Stomach (tissue), 9 donors: ENCODE results near the gene NME4. TPM values are rescaled to one million over a fixed set of nuclear protein-coding genes. Genes with fewer than 3 reads are reported as not detected.

Experiments
- DNase-seq, 2 donors: peaks; one replicate each; pipeline versions ENCODE4 v3.0.0 to v3.0.0-alpha.2; 2013 to 2019
- H3K27ac ChIP-seq, 5 donors: fragments of 200-600 bp in 4 of 5; sonication (generic) in 4 of 5; one replicate each; pipeline ENCODE4 v1.5.1; 2013 to 2019; ENCODE audit warnings: mild to moderate bottlenecking in 1 of 5, moderate library complexity in 1 of 5
- H3K27me3 ChIP-seq, 3 donors: fragments of 200-600 bp; sonication (generic); one replicate each; pipeline ENCODE4 v1.5.1; 2017 to 2019; ENCODE audit warnings: mixed run types in 1 of 3
- H3K36me3 ChIP-seq, 4 donors: fragments of 200-600 bp; sonication (generic); 1 replicate in 3 of 4; 2 replicates in 1 of 4; pipeline ENCODE4 v1.5.1; 2016 to 2019
- H3K4me1 ChIP-seq, 4 donors: fragments of 200-600 bp; sonication (generic); one replicate each; pipeline ENCODE4 v1.5.1; 2016 to 2019
- H3K4me3 ChIP-seq, 4 donors: fragments of 200-600 bp; sonication (generic) in 3 of 4; one replicate each; pipeline ENCODE4 v1.5.1; 2016 to 2019; ENCODE audit warnings: mild to moderate bottlenecking in 1 of 4
- H3K9me3 ChIP-seq, 4 donors: fragments of 200-600 bp; sonication (generic); one replicate each; pipeline ENCODE4 v1.5.1; 2016 to 2019
- EP300 ChIP-seq: sonication (generic); formaldehyde crosslinking; IDR thresholded peaks from one replicate; pipeline ENCODE4 v1.6.1; 2017; ENCODE audit warnings: antibody characterized with exemption
- POLR2A ChIP-seq, 4 donors: fragments of 450-650 bp; IDR thresholded peaks; one replicate each; pipeline ENCODE4 v1.6.1; 2016; ENCODE audit warnings: antibody characterized with exemption in 4 of 4, control low read depth in 2 of 4, mild to moderate bottlenecking in 1 of 4, moderate library complexity in 1 of 4
- POLR2AphosphoS5 ChIP-seq, 3 donors: sonication (generic); formaldehyde crosslinking; IDR thresholded peaks; one replicate each; pipeline ENCODE4 v1.6.1; 2016; ENCODE audit warnings: antibody characterized with exemption in 3 of 3
- WGBS, 5 donors: extraction: QIAGEN DNeasy Blood & Tissue Kit in 3 of 5; methylation state at CpG; one replicate each; pipeline versions ENCODE4 v1.1.5 to v1.1.7; 2013 to 2018; 5-methylcytosine and 5-hydroxymethylcytosine counted together
- intact Hi-C: fragments of 100-400 bp; cut with DNase I; formaldehyde crosslinking; loops from one replicate; pipeline ENCODE4 v1.15.1; 2023; ENCODE audit warnings: low total_unique reads
- polyA plus RNA-seq, 3 donors: library from polyadenylated mRNA; stranded (reverse); fragments of 200-250 nt; gene quantifications; one replicate each; pipeline ENCODE4 v1.2.3, GENCODE V29; 2013
- total RNA-seq, 5 donors: library from RNA; depleted of rRNA; stranded (reverse); fragments of >200 nt; gene quantifications; one replicate each; pipeline versions ENCODE4 v1.1.0 to v1.2.3, GENCODE V29; 2014 to 2016
- TF ChIP-seq, protein P1 (sequence below), 7 experiments: fragments of 450-650 bp in 4 of 7; fragments of 200-600 bp in 3 of 7; sonication (generic) in 3 of 7; IDR thresholded peaks; one replicate each; pipeline ENCODE4 v1.5.1; 2016 to 2019; ENCODE audit warnings: antibody characterized with exemption in 7 of 7, control low read depth in 2 of 7, mild to moderate bottlenecking in 1 of 7
- donor health status: healthy with polysubstance abuse.
- donor health status: Bipolar disorder and iron deficiency.
- donor health status: healthy.

NME4 gene
- total and polyA plus RNA-seq, 8 donors, result 23.3 to 187 (median 89.8) TPM

DNA sequence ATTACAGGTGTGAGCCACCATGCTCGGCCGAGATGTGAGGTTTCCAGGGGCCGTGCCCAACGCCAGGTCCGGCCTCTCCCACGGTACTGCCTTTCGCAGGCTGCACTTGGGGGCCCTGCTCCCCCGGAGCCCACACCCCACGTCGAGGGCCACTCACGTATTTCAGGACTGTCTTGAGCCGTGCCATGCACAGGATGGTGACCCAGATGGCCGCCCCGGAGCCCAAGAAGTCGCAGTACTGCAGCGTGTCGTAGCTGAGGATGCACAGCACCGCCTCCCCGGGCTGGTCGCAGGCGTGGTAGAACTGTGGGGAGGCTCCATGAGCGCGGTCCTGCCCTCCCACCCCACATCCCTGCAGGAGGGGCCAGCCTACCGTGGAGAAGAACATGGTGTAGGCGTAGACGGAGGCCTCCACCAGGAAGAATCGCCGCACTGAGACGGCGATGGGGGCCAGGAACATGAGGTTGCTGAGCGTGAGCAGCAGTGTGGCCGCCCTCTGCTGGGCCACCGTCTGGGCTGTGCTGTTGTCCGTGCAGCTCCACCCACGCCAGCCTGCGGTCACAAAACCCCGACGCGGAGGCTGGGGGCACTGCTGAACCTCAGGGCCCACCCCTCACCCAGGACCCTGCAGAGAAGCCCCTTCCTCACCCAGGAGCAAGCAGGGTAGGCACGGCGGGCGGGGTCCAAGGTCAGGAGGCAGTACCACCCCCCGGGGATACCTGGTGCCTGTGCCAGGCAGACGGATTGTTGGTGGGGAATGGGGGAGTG is 23.0 kb upstream of the NME4 start:
- WGBS, 5 donors, result 91 to 93% (median 93%) methylated on average over 37 to 44 of the region's 44 CpGs
- intact Hi-C loops, result no loop called here
- TF ChIP-seq EP300, result no peak
- TF ChIP-seq, protein P1, sequence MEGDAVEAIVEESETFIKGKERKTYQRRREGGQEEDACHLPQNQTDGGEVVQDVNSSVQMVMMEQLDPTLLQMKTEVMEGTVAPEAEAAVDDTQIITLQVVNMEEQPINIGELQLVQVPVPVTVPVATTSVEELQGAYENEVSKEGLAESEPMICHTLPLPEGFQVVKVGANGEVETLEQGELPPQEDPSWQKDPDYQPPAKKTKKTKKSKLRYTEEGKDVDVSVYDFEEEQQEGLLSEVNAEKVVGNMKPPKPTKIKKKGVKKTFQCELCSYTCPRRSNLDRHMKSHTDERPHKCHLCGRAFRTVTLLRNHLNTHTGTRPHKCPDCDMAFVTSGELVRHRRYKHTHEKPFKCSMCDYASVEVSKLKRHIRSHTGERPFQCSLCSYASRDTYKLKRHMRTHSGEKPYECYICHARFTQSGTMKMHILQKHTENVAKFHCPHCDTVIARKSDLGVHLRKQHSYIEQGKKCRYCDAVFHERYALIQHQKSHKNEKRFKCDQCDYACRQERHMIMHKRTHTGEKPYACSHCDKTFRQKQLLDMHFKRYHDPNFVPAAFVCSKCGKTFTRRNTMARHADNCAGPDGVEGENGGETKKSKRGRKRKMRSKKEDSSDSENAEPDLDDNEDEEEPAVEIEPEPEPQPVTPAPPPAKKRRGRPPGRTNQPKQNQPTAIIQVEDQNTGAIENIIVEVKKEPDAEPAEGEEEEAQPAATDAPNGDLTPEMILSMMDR (IDR thresholded peaks at IDR 0.05), result no peak
- no peak for TF ChIP-seq POLR2AphosphoS5 (IDR thresholded peaks at IDR 0.05)
- TF ChIP-seq POLR2A (IDR thresholded peaks at IDR 0.05), result no peak
- Histone ChIP-seq H3K36me3 (peaks cover 48 to 74% (median 67%) of the 10 kb centered on the region in 4 donors), H3K9me3 (no peaks in the 10 kb centered on the region), H3K27me3 (no peaks in the 10 kb centered on the region), H3K4me3 (no peak overlapping the region), H3K4me1 (peaks cover 21 to 31% (median 28%) of the 10 kb centered on the region in 4 donors), H3K27ac (no peak overlapping the region)
- no peak for DNase-seq

DNA sequence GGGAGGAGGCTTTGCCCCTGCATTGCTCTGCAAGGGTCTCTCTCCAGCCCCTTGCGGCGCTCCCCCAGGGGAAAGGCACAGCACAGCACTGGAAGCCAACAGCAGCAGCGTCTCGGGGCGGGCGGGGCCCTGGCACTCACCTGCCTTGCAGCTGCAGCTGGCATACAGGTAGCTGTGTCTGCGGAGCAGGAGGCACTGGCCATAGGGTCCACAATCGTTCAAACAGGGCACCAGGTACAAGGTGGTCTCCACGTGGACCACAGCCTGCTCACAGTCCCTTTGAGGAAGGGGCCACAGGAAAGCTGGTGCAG is 22.4 kb upstream of the NME4 start:
- peaks cover 22 to 32% (median 28%) of the 10 kb centered on the region in 4 donors for H3K4me1 ChIP-seq
- no peak for DNase-seq
- H3K36me3 ChIP-seq, result peaks cover 48 to 69% (median 66%) of the 10 kb centered on the region in 4 donors
- no peak overlapping the region for H3K4me3 ChIP-seq
- no peaks in the 10 kb centered on the region for H3K9me3 ChIP-seq
- no peak overlapping the region for H3K27ac ChIP-seq
- TF ChIP-seq POLR2A (IDR thresholded peaks at IDR 0.05) (no peak), POLR2AphosphoS5 (IDR thresholded peaks at IDR 0.05) (no peak), EP300 (no peak)
- TF ChIP-seq, protein P1 (IDR thresholded peaks at IDR 0.05), result no peak
- intact Hi-C loops, result no loop called here
- WGBS, 5 donors, result 65 to 73% (median 68%) methylated on average over 8 to 9 of the region's 9 CpGs
- H3K27me3 ChIP-seq, result no peaks in the 10 kb centered on the region

DNA sequence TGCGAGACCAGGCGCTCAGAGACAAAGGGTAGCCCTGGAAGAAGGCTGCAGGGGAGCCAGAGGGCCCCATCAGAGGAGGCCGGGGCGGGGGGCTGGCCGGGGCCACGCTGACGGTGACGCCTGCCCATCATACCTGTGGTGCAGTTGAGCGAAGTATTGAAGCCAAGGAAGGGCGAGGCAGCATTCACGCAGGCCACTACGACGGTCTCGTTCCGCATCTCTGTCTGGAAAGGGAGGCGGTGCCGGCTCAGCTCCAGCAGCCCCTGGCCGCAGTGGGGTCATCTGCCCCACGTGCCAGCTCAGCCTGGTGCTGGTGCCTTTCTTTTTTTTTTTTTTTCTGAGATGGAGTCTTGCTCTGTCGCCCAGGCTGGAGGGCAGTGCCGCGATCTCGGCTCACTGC is 21.8 kb upstream of the NME4 start:
- intact Hi-C loops, result no loop called here
- DNase-seq, result no peak
- H3K27me3 ChIP-seq, result no peaks in the 10 kb centered on the region
- H3K36me3 ChIP-seq, result peaks cover 48 to 68% (median 66%) of the 10 kb centered on the region in 4 donors
- H3K27ac ChIP-seq, result no peak overlapping the region
- no peak overlapping the region for H3K4me3 ChIP-seq
- peaks cover 23 to 32% (median 28%) of the 10 kb centered on the region in 4 donors for H3K4me1 ChIP-seq
- no peaks in the 10 kb centered on the region for H3K9me3 ChIP-seq
- no peak for TF ChIP-seq POLR2A (IDR thresholded peaks at IDR 0.05)
- 93 to 96% (median 94%) methylated on average over 23 of the region's 23 CpGs for WGBS, 5 donors

DNA sequence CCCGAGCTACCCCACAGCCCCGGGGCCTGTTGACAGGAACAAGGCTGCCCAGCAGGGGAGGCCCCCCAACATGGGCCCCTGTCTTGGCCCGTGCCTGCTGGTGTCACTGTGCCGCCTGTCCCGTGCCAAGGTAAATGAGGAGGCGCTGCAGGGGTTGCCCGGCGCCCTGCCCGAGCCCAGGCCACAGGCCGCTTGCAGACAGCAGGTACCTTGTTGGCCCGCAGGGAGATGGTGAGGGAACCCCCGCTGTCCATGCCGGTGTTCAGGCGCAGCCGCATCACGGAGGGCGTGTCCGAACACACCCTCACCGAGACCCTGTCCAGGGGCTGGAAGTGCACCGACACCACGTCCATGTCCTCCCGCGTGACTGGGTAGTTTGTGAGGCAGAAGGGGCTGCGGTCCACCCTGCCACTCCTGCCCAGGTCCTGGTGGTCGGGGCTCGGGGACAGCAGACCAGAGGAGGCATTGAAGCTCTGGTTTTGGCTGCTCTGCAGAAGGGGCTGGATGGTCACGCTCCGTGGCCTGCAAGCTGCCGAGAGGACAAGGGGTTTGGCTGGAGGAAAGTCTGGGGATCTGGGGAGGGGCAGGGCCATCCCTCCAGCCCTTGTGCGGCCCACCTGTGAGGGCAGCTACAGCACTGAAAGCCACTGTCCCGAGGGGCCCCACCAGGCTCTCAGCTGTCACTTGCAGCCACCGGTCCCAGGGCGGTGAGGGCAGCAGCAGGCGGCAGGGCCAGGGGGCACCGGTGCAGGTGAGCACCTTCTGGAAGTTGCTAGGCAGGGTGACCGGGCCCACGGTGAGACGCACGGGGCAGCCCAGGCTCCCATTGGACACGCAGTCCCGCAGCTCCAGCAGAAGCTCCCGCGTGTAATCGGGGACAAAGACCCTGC is 20.8 kb upstream of the NME4 start:
- H3K27ac ChIP-seq, result no peak overlapping the region
- peaks cover 25 to 34% (median 31%) of the 10 kb centered on the region in 4 donors for H3K4me1 ChIP-seq
- DNase-seq, result no peak
- WGBS, 5 donors, result 88 to 96% (median 94%) methylated on average over 20 to 44 of the region's 44 CpGs
- no peaks in the 10 kb centered on the region for H3K9me3 ChIP-seq
- intact Hi-C loops, result no loop called here
- peaks cover 48 to 68% (median 66%) of the 10 kb centered on the region in 4 donors for H3K36me3 ChIP-seq
- no peaks in the 10 kb centered on the region for H3K27me3 ChIP-seq
- no peak overlapping the region for H3K4me3 ChIP-seq
- TF ChIP-seq POLR2A (IDR thresholded peaks at IDR 0.05) (no peak), EP300 (no peak), POLR2AphosphoS5 (IDR thresholded peaks at IDR 0.05) (no peak)
- TF ChIP-seq, protein P1 (IDR thresholded peaks at IDR 0.05), result no peak
